Osteoblast (primary cell): Measurements from ENCODE around the gene CREBL2. TPM values are rescaled to one million over a fixed set of nuclear protein-coding genes. Genes with fewer than 3 reads are reported as not detected.

Experiments
- DNase-seq: peaks from one replicate; pipeline ENCODE4 v3.0.0; 2011; ENCODE audit warnings: low spot score, mixed read lengths; ENCODE audit not compliant: insufficient read length; ENCODE audit errors: missing footprints
- H2AFZ ChIP-seq: 2 replicates; pipeline ENCODE4 v1.6.0; 2011; ENCODE audit warnings: mild to moderate bottlenecking, low read length
- H3K27ac ChIP-seq: 2 replicates; pipeline ENCODE4 v1.5.1; 2011; ENCODE audit warnings: mild to moderate bottlenecking, low read depth, low read length, moderate library complexity
- H3K27me3 ChIP-seq: 2 replicates; pipeline ENCODE4 v1.6.0; 2012; ENCODE audit warnings: mild to moderate bottlenecking, control low read depth, inconsistent platforms, low read length, moderate library complexity; ENCODE audit not compliant: insufficient read depth
- H3K36me3 ChIP-seq: 2 replicates; pipeline ENCODE4 v1.5.1; 2011; ENCODE audit warnings: mild to moderate bottlenecking, low read length, control low read depth, moderate library complexity; ENCODE audit not compliant: insufficient read depth
- H3K4me1 ChIP-seq: 2 replicates; pipeline ENCODE4 v1.5.1; 2011; ENCODE audit warnings: mild to moderate bottlenecking, low read length, control low read depth, moderate library complexity; ENCODE audit not compliant: insufficient read depth
- H3K4me2 ChIP-seq: 2 replicates; pipeline ENCODE4 v1.6.0; 2011; ENCODE audit warnings: mild to moderate bottlenecking, low read length; ENCODE audit not compliant: insufficient read depth
- H3K4me3 ChIP-seq: fragments of 200-600 bp; sonication (generic); 3 replicates; pipeline ENCODE4 v1.5.1; 2012; ENCODE audit warnings: mild to moderate bottlenecking, low read length, inconsistent platforms; ENCODE audit not compliant: insufficient read depth
- H3K79me2 ChIP-seq: 2 replicates; pipeline ENCODE4 v1.6.0; 2012; ENCODE audit warnings: mild to moderate bottlenecking, low read length, control low read depth, inconsistent platforms; ENCODE audit not compliant: insufficient read depth
- H3K9me3 ChIP-seq: 2 replicates; pipeline ENCODE4 v1.5.1; 2011; ENCODE audit warnings: low read depth, low read length, control low read depth
- H4K20me1 ChIP-seq: 2 replicates; pipeline ENCODE4 v1.6.0; 2012; ENCODE audit warnings: mild to moderate bottlenecking, low read length, control low read depth; ENCODE audit not compliant: insufficient read depth
- CTCF ChIP-seq: IDR thresholded peaks from 2 replicates; pipeline ENCODE4 v1.5.1; 2011; ENCODE audit warnings: mild to moderate bottlenecking, low read depth, low read length, moderate library complexity; ENCODE audit errors: extremely low read depth
- total RNA-seq: library from RNA; depleted of rRNA; stranded (reverse); fragments of >200 nt; gene quantifications from 2 replicates; pipeline ENCODE4 v1.2.3, GENCODE V29; 2012

CREBL2 gene
- total RNA-seq, 1 donor, result 47.0 TPM

GRCh38 chr12:12693111-12693671 is 81.5 kb downstream of the CREBL2 start:
- DNase-seq, result no peak

More at GRCh38 chr12:12693111-12693671, 81.5 kb downstream of the CREBL2 start:
- Histone ChIP-seq H3K4me2 (no peak overlapping the region), H3K79me2 (no peaks in the 10 kb centered on the region), H3K4me3 (no peak overlapping the region), H3K4me1 (peaks cover 20% of the 10 kb centered on the region), H2AFZ (no peak overlapping the region), H3K9me3 (no peaks in the 10 kb centered on the region), H4K20me1 (no peaks in the 10 kb centered on the region), H3K36me3 (no peaks in the 10 kb centered on the region), H3K27me3 (no peaks in the 10 kb centered on the region), H3K27ac (no peak overlapping the region)
- no peak for TF ChIP-seq CTCF

Other genes with a start within 250 kb of the CREBL2 start
- 5.1 and 5.3 TPM in 2 replicates for gene DUSP16, start 49.0 kb upstream of the CREBL2 start, total RNA-seq
- under 0.01 and 0.36 TPM in 2 replicates for gene GPR19, start 84.3 kb downstream of the CREBL2 start, total RNA-seq
- gene CDKN1B, start 105.5 kb downstream of the CREBL2 start, total RNA-seq, result 44.5 and 52.8 TPM in 2 replicates
- gene APOLD1, start 173.8 kb downstream of the CREBL2 start, total RNA-seq, result 3.2 and 3.3 TPM in 2 replicates
- 60.8 and 63.6 TPM in 2 replicates for gene DDX47, start 201.5 kb downstream of the CREBL2 start, total RNA-seq